ENCODE data around the gene IFFO2.

DNA sequence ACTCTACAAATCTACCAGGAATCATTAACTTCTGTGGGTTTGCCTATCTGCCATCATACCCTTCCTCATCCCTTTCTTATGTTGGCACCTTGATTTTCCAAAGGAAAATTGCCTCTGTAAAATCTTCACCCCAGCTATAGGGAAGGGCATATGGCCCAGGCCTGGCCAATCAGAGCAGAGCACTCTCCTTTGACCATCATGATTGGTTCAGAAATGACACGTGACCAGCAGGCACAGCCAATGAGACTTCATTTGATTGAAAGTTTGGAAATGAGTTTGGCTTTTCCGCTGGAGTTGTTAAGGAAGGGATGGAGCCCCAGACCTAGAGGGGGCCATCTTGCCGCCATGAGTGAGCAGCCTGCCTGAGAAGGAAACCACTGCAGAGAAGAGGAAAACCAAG is 35.1 kb upstream of the IFFO2 start:
- TF ChIP-seq ZNF331 (CRISPR knock-in tag; IDR thresholded peaks at IDR 0.05) (no peak), SUZ12 (IDR thresholded peaks at IDR 0.05; ENCODE audit: low read depth, low read length) (no peak), JUND (CRISPR knock-in tag; IDR thresholded peaks at IDR 0.05) (no peak), RNF2 (conservative IDR thresholded peaks at IDR 0.05; ENCODE audit: low read depth) (no peak), RELA (CRISPR knock-in tag; IDR thresholded peaks at IDR 0.05) (no peak), RAD21 (CRISPR knock-in tag; IDR thresholded peaks at IDR 0.05) (no peak), HCFC1 (IDR thresholded peaks at IDR 0.05; ENCODE audit: low read depth, low read length) (no peak), AHR (CRISPR knock-in tag; IDR thresholded peaks at IDR 0.05) (no peak), HDAC2 (CRISPR knock-in tag; IDR thresholded peaks at IDR 0.05) (no peak), GTF2F1 (IDR thresholded peaks at IDR 0.05; ENCODE audit: low read length) (no peak)
- TF ChIP-seq, protein P1, sequence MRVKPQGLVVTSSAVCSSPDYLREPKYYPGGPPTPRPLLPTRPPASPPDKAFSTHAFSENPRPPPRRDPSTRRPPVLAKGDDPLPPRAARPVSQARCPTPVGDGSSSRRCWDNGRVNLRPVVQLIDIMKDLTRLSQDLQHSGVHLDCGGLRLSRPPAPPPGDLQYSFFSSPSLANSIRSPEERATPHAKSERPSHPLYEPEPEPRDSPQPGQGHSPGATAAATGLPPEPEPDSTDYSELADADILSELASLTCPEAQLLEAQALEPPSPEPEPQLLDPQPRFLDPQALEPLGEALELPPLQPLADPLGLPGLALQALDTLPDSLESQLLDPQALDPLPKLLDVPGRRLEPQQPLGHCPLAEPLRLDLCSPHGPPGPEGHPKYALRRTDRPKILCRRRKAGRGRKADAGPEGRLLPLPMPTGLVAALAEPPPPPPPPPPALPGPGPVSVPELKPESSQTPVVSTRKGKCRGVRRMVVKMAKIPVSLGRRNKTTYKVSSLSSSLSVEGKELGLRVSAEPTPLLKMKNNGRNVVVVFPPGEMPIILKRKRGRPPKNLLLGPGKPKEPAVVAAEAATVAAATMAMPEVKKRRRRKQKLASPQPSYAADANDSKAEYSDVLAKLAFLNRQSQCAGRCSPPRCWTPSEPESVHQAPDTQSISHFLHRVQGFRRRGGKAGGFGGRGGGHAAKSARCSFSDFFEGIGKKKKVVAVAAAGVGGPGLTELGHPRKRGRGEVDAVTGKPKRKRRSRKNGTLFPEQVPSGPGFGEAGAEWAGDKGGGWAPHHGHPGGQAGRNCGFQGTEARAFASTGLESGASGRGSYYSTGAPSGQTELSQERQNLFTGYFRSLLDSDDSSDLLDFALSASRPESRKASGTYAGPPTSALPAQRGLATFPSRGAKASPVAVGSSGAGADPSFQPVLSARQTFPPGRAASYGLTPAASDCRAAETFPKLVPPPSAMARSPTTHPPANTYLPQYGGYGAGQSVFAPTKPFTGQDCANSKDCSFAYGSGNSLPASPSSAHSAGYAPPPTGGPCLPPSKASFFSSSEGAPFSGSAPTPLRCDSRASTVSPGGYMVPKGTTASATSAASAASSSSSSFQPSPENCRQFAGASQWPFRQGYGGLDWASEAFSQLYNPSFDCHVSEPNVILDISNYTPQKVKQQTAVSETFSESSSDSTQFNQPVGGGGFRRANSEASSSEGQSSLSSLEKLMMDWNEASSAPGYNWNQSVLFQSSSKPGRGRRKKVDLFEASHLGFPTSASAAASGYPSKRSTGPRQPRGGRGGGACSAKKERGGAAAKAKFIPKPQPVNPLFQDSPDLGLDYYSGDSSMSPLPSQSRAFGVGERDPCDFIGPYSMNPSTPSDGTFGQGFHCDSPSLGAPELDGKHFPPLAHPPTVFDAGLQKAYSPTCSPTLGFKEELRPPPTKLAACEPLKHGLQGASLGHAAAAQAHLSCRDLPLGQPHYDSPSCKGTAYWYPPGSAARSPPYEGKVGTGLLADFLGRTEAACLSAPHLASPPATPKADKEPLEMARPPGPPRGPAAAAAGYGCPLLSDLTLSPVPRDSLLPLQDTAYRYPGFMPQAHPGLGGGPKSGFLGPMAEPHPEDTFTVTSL (CRISPR knock-in tag; IDR thresholded peaks at IDR 0.05; ENCODE audit: borderline replicate concordance) = no peak
